Astrocyte of the cerebellum (primary cell): Measurements from ENCODE around the gene ESRRA.
A peak's percentile ranks its signal among the peaks of the same experiment; 100 is the strongest.

Experiments used
- DNase-seq: peaks from one replicate; pipeline ENCODE4 v3.0.0-alpha.2; 2011; ENCODE audit warnings: low read depth
- H3K4me3 ChIP-seq: 2 replicates; pipeline ENCODE4 v1.5.1; 2011; ENCODE audit warnings: mild to moderate bottlenecking, low read depth, low read length, moderate library complexity
- in situ Hi-C: cut with HindIII; loops from 2 replicates; pipeline ENCODE4 v1.10.0; 2017; ENCODE audit warnings: low sequenced_read_pairs
- TF ChIP-seq, protein P1 (sequence below): IDR thresholded peaks from 2 replicates; pipeline ENCODE4 v1.5.1; 2012; ENCODE audit warnings: low read length, low read depth, moderate library complexity, mild to moderate bottlenecking; ENCODE audit errors: missing control alignments

The ESRRA gene

DNA sequence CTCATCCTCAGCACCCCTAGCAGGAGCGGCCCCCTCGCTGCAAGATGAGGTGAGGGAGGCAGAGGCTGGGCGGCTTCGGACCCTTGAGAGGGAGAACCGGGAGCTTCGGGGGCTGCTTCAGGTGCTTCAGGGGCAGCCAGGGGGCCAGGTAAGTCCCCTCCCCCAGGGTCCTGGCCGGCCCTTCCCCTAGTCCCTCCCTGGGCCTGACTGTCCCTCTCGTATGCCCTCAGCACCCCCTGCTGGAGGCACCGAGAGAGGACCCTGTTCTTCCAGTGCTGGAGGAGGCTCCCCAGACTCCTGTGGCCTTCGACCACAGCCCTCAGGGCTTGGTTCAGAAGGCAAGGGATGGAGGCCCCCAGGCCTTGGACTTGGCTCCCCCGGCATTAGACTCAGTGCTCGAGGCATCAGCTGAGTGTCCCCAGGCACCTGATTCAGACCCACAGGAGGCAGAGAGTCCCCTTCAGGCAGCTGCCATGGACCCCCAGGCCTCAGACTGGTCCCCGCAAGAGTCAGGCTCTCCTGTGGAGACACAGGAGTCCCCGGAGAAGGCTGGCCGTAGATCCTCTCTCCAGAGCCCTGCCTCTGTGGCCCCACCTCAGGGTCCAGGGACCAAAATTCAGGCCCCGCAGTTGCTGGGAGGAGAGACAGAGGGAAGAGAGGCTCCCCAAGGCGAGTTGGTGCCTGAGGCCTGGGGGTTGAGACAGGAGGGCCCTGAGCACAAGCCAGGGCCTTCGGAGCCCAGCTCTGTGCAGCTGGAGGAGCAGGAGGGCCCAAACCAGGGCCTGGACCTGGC is 38.6 kb downstream of the ESRRA start:
- in situ Hi-C loops: no loop called here
- H3K4me3 ChIP-seq: no peak overlapping the region
- TF ChIP-seq, protein P1, sequence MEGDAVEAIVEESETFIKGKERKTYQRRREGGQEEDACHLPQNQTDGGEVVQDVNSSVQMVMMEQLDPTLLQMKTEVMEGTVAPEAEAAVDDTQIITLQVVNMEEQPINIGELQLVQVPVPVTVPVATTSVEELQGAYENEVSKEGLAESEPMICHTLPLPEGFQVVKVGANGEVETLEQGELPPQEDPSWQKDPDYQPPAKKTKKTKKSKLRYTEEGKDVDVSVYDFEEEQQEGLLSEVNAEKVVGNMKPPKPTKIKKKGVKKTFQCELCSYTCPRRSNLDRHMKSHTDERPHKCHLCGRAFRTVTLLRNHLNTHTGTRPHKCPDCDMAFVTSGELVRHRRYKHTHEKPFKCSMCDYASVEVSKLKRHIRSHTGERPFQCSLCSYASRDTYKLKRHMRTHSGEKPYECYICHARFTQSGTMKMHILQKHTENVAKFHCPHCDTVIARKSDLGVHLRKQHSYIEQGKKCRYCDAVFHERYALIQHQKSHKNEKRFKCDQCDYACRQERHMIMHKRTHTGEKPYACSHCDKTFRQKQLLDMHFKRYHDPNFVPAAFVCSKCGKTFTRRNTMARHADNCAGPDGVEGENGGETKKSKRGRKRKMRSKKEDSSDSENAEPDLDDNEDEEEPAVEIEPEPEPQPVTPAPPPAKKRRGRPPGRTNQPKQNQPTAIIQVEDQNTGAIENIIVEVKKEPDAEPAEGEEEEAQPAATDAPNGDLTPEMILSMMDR: no peak
- DNase-seq: no peak

DNA sequence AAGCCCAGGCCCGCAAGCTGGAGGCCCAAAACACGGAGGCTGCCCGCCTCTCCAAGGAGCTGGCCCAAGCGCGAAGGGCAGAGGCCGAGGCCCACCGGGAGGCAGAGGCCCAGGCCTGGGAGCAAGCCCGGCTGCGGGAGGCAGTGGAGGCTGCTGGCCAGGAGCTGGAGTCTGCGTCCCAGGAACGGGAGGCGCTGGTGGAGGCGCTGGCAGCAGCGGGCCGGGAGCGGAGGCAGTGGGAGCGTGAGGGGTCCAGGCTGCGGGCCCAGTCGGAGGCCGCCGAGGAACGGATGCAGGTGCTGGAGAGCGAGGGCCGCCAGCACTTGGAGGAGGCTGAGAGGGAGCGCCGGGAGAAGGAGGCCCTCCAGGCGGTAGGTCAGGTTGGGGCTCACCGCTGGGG is 39.5 kb downstream of the ESRRA start:
- H3K4me3 ChIP-seq: no peak overlapping the region
- TF ChIP-seq, protein P1: no peak
- in situ Hi-C loops: no loop called here
- DNase-seq: no peak

DNA sequence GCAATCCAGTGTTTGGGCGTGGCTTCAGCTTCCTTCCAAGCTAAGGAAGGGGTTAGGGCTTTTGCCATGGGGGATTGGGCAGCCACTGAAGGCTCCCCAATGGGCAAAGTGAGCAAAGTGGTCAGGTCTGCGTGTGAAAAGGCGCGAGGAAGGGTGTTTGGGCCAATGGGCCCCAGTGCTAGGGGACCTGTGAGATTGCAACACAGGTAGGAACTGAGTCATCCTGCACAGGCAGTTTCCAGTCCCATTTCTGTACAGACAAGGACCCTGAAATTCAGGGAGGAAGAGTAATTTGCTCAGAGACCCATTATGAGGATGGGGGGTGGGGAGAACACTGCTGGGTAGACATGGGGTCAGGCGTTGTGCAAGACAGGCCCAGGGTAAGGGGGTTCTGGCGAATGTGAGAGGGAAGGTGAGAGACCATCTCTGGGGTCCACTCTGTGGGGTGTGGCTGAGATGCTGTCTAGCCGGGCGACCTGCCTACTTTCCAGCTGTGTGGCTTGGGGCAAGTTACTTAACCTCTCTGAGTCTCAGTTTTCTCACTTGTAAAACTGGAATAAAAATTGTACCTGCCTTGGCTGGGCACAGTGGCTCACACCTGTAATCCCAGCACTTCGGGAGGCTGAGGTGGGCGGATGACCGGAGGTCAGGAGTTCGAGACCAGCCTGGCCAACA is 42.0 kb downstream of the ESRRA start:
- in situ Hi-C loops: no loop called here
- H3K4me3 ChIP-seq: no peak overlapping the region
- no peak for DNase-seq
- TF ChIP-seq, protein P1: no peak

DNA sequence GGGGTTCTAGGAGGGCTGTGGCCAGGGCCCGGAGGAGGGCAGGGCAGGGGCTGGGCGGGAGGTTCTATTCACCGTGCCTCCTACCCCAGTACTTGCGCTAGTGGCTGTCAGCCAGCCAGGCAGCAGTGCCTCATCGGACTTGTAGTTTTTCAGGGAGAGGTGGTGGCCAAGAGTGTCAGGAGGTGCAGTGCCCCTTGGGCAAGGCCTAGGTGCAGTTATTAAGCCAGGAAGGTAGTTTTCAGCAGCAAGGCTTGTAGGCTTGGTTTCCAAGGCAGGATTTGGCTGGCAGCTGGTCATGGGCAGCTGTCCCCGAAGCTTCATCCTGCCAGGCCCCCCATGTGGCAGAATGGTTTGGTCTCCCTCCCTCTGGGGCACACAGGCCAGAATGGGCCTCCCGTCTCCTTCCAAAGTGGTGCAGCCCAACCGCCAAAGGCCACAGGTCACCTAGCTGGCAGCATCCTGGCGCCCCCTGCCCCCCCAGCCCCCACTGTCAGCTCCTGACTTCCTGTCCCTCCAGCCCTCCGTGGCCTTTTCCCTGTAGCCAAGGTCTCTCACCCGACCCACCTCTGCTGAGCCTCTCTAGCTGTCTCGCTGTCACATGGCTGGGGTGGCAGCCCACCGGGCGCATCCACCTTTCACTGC is 43.2 kb downstream of the ESRRA start:
- DNase-seq: peak; percentile 43
- TF ChIP-seq, protein P1: no peak
- in situ Hi-C loops: no loop called here
- H3K4me3 ChIP-seq: no peak overlapping the region

DNA sequence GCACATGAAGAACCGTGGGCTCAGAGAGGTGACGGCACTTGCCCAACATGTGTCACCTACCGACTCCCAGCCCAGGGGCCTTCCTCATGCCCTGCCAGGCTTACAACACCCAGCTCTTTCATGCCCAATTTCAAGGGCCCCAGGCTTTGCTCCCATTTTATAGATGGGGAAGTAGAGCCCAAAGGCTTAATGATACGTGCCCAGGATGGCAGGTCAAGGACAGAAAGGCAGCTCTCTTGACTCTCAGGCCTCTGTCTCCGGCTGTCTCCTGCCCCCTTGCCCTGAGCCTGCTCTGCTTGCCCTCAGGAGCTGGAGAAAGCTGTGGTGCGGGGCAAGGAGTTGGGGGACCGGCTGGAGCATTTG is 43.7 kb downstream of the ESRRA start:
- TF ChIP-seq, protein P1: no peak

DNA sequence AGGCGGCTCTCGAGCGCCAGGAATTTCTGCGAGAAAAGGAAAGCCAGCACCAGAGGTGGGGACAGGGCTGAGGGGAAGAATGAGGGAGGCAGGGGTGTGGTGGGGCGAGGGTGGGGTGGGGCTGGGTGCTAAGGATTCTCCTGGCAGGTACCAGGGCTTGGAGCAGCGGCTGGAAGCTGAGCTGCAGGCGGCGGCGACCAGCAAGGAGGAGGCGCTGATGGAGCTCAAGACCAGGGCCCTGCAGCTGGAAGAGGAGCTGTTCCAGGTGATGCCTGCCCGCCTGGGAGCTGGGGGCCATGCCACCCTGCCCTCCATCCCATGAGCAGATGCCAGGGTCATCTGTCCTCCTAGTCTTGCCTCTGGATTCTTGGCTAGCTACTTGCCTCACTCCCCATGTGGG is 44.1 kb downstream of the ESRRA start:
- no peak for DNase-seq
- no peak overlapping the region for H3K4me3 ChIP-seq
- TF ChIP-seq, protein P1: no peak
- in situ Hi-C loops: no loop called here

More for the DNA sequence above, 43.7 kb downstream of the ESRRA start:
- H3K4me3 ChIP-seq: no peak overlapping the region
- DNase-seq: no peak
- in situ Hi-C loops: no loop called here
